Measurements from ENCODE around the gene ZNF764.

The ZNF764 gene

GRCh38 chr16:30521476-30521872 lies 36.7 kb downstream of the ZNF764 start:
- Histone ChIP-seq H3K9me3 (ENCODE audit: low read length) (no peaks in the 10 kb centered on the region), H4K20me1 (ENCODE audit: insufficient read depth, low read length) (no peaks in the 10 kb centered on the region), H3K79me2 (ENCODE audit: insufficient read depth, low read length) (no peaks in the 10 kb centered on the region), H3F3A (ENCODE audit: insufficient read depth, low read length) (peaks cover 6% of the 10 kb centered on the region; the same call in 1 of the 2 replicates), H3K36me3 (ENCODE audit: insufficient read depth, low read length) (peaks cover 51% of the 10 kb centered on the region), H3K9me2 (ENCODE audit: low read depth, low read length) (no peaks in the 10 kb centered on the region), H3K27ac (ENCODE audit: low read depth, low read length, poor library complexity, severe bottlenecking) (peak overlapping the region; percentile 38), H3K9ac (ENCODE audit: low read length) (no peak overlapping the region), H3K27me3 (ENCODE audit: insufficient read depth, low read length) (no peaks in the 10 kb centered on the region), H3K4me2 (ENCODE audit: low read length) (no peak overlapping the region), H3K4me1 (ENCODE audit: insufficient read depth, low read length, severe bottlenecking) (peaks cover 22% of the 10 kb centered on the region), H3K4me3 (ENCODE audit: low read depth, low read length, poor library complexity, severe bottlenecking) (no peak overlapping the region), H2AFZ (ENCODE audit: low read length) (no peak overlapping the region)
- no peak for TF ChIP-seq CTCF (IDR thresholded peaks at IDR 0.05; ENCODE audit: low read length)
- TF ChIP-seq EZH2 (IDR thresholded peaks at IDR 0.05; ENCODE audit: borderline replicate concordance, low read length), result no peak

- H3K9me3 ChIP-seq (ENCODE audit: low read length), result no peaks in the 10 kb centered on the region
- H4K20me1 ChIP-seq (ENCODE audit: insufficient read depth, low read length), result no peaks in the 10 kb centered on the region
- no peak overlapping the region for H3K4me3 ChIP-seq (ENCODE audit: low read depth, low read length, poor library complexity, severe bottlenecking)
- no peaks in the 10 kb centered on the region for H3K27me3 ChIP-seq (ENCODE audit: insufficient read depth, low read length)
- H3K27ac ChIP-seq (ENCODE audit: low read depth, low read length, poor library complexity, severe bottlenecking), result no peak overlapping the region
- H3K4me1 ChIP-seq (ENCODE audit: insufficient read depth, low read length, severe bottlenecking), result peaks cover 11% of the 10 kb centered on the region
- H3K9ac ChIP-seq (ENCODE audit: low read length), result no peak overlapping the region
- no peak overlapping the region for H3K4me2 ChIP-seq (ENCODE audit: low read length)
- peaks cover 72% of the 10 kb centered on the region for H3K36me3 ChIP-seq (ENCODE audit: insufficient read depth, low read length)
- peaks cover 6% of the 10 kb centered on the region; the same call in 1 of the 2 replicates for H3F3A ChIP-seq (ENCODE audit: insufficient read depth, low read length)
- no peaks in the 10 kb centered on the region for H3K9me2 ChIP-seq (ENCODE audit: low read depth, low read length)
- TF ChIP-seq EZH2 (IDR thresholded peaks at IDR 0.05; ENCODE audit: borderline replicate concordance, low read length) (no peak), CTCF (IDR thresholded peaks at IDR 0.05; ENCODE audit: low read length) (no peak)
- H2AFZ ChIP-seq (ENCODE audit: low read length), result no peak overlapping the region
- no peaks in the 10 kb centered on the region for H3K79me2 ChIP-seq (ENCODE audit: insufficient read depth, low read length)
Measured at GRCh38 chr16:30519120-30520049, 38.8 kb downstream of the ZNF764 start.

- Histone ChIP-seq H3F3A (ENCODE audit: insufficient read depth, low read length) (peaks cover 6% of the 10 kb centered on the region; the same call in 1 of the 2 replicates), H3K9me2 (ENCODE audit: low read depth, low read length) (no peaks in the 10 kb centered on the region), H3K9me3 (ENCODE audit: low read length) (no peaks in the 10 kb centered on the region), H4K20me1 (ENCODE audit: insufficient read depth, low read length) (no peaks in the 10 kb centered on the region), H2AFZ (ENCODE audit: low read length) (no peak overlapping the region), H3K4me2 (ENCODE audit: low read length) (no peak overlapping the region), H3K4me1 (ENCODE audit: insufficient read depth, low read length, severe bottlenecking) (peaks cover 3% of the 10 kb centered on the region), H3K36me3 (ENCODE audit: insufficient read depth, low read length) (peaks cover 78% of the 10 kb centered on the region), H3K4me3 (ENCODE audit: low read depth, low read length, poor library complexity, severe bottlenecking) (no peak overlapping the region), H3K27me3 (ENCODE audit: insufficient read depth, low read length) (no peaks in the 10 kb centered on the region), H3K79me2 (ENCODE audit: insufficient read depth, low read length) (no peaks in the 10 kb centered on the region), H3K27ac (ENCODE audit: low read depth, low read length, poor library complexity, severe bottlenecking) (no peak overlapping the region), H3K9ac (ENCODE audit: low read length) (no peak overlapping the region)
- TF ChIP-seq CTCF (IDR thresholded peaks at IDR 0.05; ENCODE audit: low read length) (no peak), EZH2 (IDR thresholded peaks at IDR 0.05; ENCODE audit: borderline replicate concordance, low read length) (no peak)
Measured at GRCh38 chr16:30518552-30518951, 39.6 kb downstream of the ZNF764 start.

Measured in OCI-LY1 (cell line).